Frontal cortex (tissue), 4 donors: Measurements from ENCODE around the gene MBOAT1. TPM values are rescaled to one million over a fixed set of nuclear protein-coding genes. Genes with fewer than 3 reads are reported as not detected.

Experiments
- DNase-seq, 2 donors: peaks; one replicate each; pipeline ENCODE4 v3.0.0; 2012; ENCODE audit warnings: low spot score in 2 of 2
- FAIRE-seq: peaks from 2 replicates; lab custom pipeline; 2012; peaks lifted over from hg19 to GRCh38; lab: Jason Lieb, UNC
- total RNA-seq: library from RNA; depleted of rRNA; stranded (reverse); fragments of >200 nt; gene quantifications from one replicate; pipeline ENCODE4 v1.2.3, GENCODE V29; 2014
- donor health status: control.
- donor health status: control.
- donor health status: control.

The MBOAT1 gene
- total RNA-seq, 1 donor from 2014 or later, result 7.3 TPM

GRCh38 chr6:20068421-20068988, 143.8 kb downstream of the MBOAT1 start:
- no peak for DNase-seq

GRCh38 chr6:20061952-20062351, 150.3 kb downstream of the MBOAT1 start:
- no peak for FAIRE-seq
- no peak for DNase-seq

More at GRCh38 chr6:20068421-20068988, 143.8 kb downstream of the MBOAT1 start:
- FAIRE-seq, result no peak

- FAIRE-seq (no peak), DNase-seq (no peak)
Measured at GRCh38 chr6:20060252-20060651, 152.0 kb downstream of the MBOAT1 start.

GRCh38 chr6:20058912-20059311, 153.4 kb downstream of the MBOAT1 start:
- DNase-seq (no peak), FAIRE-seq (no peak)

- FAIRE-seq, result no peak
- no peak for DNase-seq
Measured at GRCh38 chr6:20058121-20058905, 154.0 kb downstream of the MBOAT1 start.

- peak; percentile 72 for FAIRE-seq
- peak; percentile 21 to 46 for DNase-seq
Measured at GRCh38 chr6:20056350-20056992, 155.8 kb downstream of the MBOAT1 start.

- DNase-seq, result no peak
Measured at GRCh38 chr6:20055916-20056315, 156.4 kb downstream of the MBOAT1 start.

More at GRCh38 chr6:20055916-20056315, 156.4 kb downstream of the MBOAT1 start:
- FAIRE-seq, result no peak

Other genes starting within 250 kb of the MBOAT1 start
- 4.1 TPM for gene E2F3, start 189.4 kb upstream of the MBOAT1 start, total RNA-seq